CD4-positive, alpha-beta T cell treated with Interleukin-1 beta for 1 hour (primary cell): Measurements from ENCODE around the gene ACMSD.
"Not testable (repeated sequence)": the region's sequence is repeated elsewhere in the genome, so short reads cannot be mapped to it uniquely, and the experiment has no call there.

Experiments
- DNase-seq, 2 donors: peaks; one replicate each; pipeline ENCODE4 v3.0.0-alpha.2; 2020 to 2022

The ACMSD gene

GRCh38 chr2:134838143-134838620, at the start of gene ACMSD:
ACMSD (plus strand) TSS chr2:134838616; CDS start chr2:134838683, 67 bp downstream.
- no peak for DNase-seq

- no peak for DNase-seq
Measured at GRCh38 chr2:134790487-134790886, 47.9 kb upstream of the ACMSD start.

GRCh38 chr2:134791616-134792015, 46.8 kb upstream of the ACMSD start:
- no peak for DNase-seq

- DNase-seq: no peak
Measured at GRCh38 chr2:134792186-134792585, 46.2 kb upstream of the ACMSD start.

GRCh38 chr2:134795765-134796164, 42.7 kb upstream of the ACMSD start:
- no peak for DNase-seq

GRCh38 chr2:134796373-134796772, 42.0 kb upstream of the ACMSD start:
- no peak for DNase-seq

- DNase-seq: no peak
Measured at GRCh38 chr2:134799936-134800335, 38.5 kb upstream of the ACMSD start.

GRCh38 chr2:134800341-134800740, 38.1 kb upstream of the ACMSD start:
- no peak for DNase-seq

GRCh38 chr2:134803609-134804405, 34.6 kb upstream of the ACMSD start:
- DNase-seq: not testable (repeated sequence)

GRCh38 chr2:134815741-134816140, 22.7 kb upstream of the ACMSD start:
- DNase-seq: no peak

- no peak for DNase-seq
Measured at GRCh38 chr2:134818321-134818720, 20.1 kb upstream of the ACMSD start.

- DNase-seq: no peak
Measured at GRCh38 chr2:134819334-134819733, 19.1 kb upstream of the ACMSD start.

GRCh38 chr2:134823431-134823830, 15.0 kb upstream of the ACMSD start:
- no peak for DNase-seq

GRCh38 chr2:134823832-134824231, 14.6 kb upstream of the ACMSD start:
- DNase-seq: no peak

GRCh38 chr2:134825716-134826115, 12.7 kb upstream of the ACMSD start:
- not testable (repeated sequence) for DNase-seq

GRCh38 chr2:134835471-134835870, 2.9 kb upstream of the ACMSD start:
- DNase-seq: no peak

- no peak for DNase-seq
Measured at GRCh38 chr2:134836986-134837385, 1.4 kb upstream of the ACMSD start.

GRCh38 chr2:134839649-134840048, 1.2 kb downstream of the ACMSD start:
- no peak for DNase-seq

GRCh38 chr2:134842930-134843490, 4.6 kb downstream of the ACMSD start:
- no peak for DNase-seq

- DNase-seq: no peak
Measured at GRCh38 chr2:134843968-134844367, 5.6 kb downstream of the ACMSD start.

GRCh38 chr2:134845028-134845427, 6.6 kb downstream of the ACMSD start:
- DNase-seq: no peak

GRCh38 chr2:134845719-134846118, 7.3 kb downstream of the ACMSD start:
- DNase-seq: no peak

- no peak for DNase-seq
Measured at GRCh38 chr2:134846213-134846612, 7.8 kb downstream of the ACMSD start.

- not testable (repeated sequence) for DNase-seq
Measured at GRCh38 chr2:134847582-134847981, 9.2 kb downstream of the ACMSD start.

- no peak for DNase-seq
Measured at GRCh38 chr2:134852518-134852917, 14.1 kb downstream of the ACMSD start.
